Germinal center (tissue), 1 donor: Measurements from ENCODE around the gene ANKRD17.

Experiments used
- DNase-seq: peaks from one replicate; pipeline ENCODE4 v3.0.0; 2012; ENCODE audit warnings: mixed read lengths, low spot score

ANKRD17 gene

GRCh38 chr4:73045879-73046278, 212.7 kb downstream of the ANKRD17 start:
- no peak for DNase-seq

DNA sequence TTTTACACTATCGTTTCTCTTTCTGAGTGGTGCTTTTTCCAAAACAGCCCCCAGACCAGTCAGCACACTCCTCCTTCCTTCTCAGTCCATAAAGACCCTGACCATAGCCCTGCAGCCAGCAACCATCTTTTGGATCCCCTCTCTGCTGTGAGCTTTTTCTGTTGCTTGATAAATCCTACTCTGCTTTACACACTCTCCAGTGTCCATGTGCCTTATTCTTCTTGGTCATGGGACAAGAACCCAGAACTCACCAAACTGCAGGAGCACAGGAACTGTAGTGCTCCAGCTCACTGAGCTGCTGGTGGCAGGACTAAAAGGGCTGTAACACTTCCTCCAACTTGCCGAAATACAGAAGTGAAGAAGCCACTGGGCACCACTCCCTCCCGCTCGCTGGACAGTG, 221.5 kb downstream of the ANKRD17 start:
- no peak for DNase-seq

GRCh38 chr4:73036123-73036522, 222.5 kb downstream of the ANKRD17 start:
- DNase-seq, result no peak

DNA sequence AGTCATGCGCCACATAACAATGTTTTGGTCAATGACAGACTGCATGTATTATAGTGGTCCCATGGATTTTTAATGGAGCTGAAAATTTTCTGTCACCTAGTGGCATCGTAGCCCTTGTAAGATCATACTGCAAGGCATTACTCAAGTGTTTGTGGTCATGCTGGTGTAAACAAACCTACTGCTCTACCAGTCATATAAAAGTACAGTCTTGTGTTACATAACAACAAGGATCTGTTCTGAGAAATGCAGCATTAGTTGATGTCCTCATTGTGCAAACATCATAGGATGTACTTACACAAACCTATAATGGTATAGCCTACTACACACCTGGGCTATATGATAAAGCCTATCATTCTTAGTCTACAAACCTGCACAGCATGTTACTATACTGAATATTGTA, 223.7 kb downstream of the ANKRD17 start:
- DNase-seq, result no peak

GRCh38 chr4:73028621-73029020, 230.0 kb downstream of the ANKRD17 start:
- DNase-seq, result no peak
